Thyroid gland (tissue), 4 donors: ENCODE measurements around the gene TSPAN9.

Source experiments
- POLR2A ChIP-seq, 2 donors: fragments of 450-650 bp; IDR thresholded peaks; one replicate each; pipeline ENCODE4 v1.6.1; 2017; ENCODE audit warnings: antibody characterized with exemption in 2 of 2, mild to moderate bottlenecking in 2 of 2, moderate library complexity in 1 of 2
- TF ChIP-seq, protein P1 (sequence below), 6 experiments: fragments of 200-600 bp in 3 of 6; fragments of 450-650 bp in 3 of 6; sonication (generic) in 3 of 6; IDR thresholded peaks; one replicate each; pipeline ENCODE4 v1.5.1; 2016 to 2019; ENCODE audit warnings: antibody characterized with exemption in 6 of 6, mild to moderate bottlenecking in 2 of 6, inconsistent platforms in 1 of 6, moderate library complexity in 1 of 6

DNA sequence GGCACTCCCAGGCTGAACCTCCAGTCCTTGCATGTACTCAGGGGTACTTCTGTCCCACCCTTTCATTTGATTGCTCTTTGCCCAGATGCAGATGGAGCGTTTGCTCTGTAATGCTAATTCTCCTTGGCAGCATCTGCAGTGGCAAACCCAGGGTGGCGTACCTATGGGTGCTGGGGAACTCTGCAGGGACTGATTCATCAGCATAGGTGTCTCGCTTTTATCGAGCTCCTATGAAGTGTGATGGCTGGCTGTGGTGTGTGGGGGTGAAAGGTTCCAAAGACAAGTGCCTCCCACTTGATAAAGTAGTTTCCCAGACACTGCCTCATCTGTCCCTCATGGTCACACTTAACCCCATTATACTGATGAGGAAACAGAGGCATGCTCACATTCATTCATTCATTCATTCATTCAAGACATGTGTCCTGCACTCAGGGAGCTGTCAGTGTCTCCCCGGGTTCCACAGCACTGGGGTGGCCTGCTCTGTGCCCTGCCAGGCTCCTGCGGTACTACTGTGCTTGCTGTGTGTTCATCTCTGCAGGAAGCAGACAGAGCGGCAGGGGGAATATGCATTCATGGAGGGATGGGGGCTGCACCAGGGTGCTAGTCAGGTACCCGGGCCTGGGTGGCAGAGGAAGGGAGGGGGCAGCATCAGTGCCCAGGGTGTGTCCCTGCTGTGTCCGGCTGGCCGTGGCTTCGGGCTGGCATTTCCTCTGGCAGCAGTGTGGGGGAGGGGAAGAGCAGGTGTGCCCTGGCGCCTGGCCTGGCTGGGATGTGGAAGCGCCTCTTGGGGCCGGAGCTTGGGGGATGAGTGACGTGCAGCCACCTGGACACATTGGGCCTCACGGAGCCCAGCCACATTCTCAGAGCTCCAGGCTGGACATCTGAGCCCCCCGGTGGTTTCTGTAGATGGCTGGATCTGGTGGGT lies 110.9 kb downstream of the TSPAN9 start:
- TF ChIP-seq, protein P1, sequence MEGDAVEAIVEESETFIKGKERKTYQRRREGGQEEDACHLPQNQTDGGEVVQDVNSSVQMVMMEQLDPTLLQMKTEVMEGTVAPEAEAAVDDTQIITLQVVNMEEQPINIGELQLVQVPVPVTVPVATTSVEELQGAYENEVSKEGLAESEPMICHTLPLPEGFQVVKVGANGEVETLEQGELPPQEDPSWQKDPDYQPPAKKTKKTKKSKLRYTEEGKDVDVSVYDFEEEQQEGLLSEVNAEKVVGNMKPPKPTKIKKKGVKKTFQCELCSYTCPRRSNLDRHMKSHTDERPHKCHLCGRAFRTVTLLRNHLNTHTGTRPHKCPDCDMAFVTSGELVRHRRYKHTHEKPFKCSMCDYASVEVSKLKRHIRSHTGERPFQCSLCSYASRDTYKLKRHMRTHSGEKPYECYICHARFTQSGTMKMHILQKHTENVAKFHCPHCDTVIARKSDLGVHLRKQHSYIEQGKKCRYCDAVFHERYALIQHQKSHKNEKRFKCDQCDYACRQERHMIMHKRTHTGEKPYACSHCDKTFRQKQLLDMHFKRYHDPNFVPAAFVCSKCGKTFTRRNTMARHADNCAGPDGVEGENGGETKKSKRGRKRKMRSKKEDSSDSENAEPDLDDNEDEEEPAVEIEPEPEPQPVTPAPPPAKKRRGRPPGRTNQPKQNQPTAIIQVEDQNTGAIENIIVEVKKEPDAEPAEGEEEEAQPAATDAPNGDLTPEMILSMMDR (IDR thresholded peaks at IDR 0.05): no peak
- TF ChIP-seq POLR2A (IDR thresholded peaks at IDR 0.05): no peak
